NB4 (cell line): ENCODE data around the gene RFTN1.

ENCODE experiments used
- MYC ChIP-seq: IDR thresholded peaks from 2 replicates; pipeline ENCODE4 v1.6.1; 2011; ENCODE audit warnings: low read depth, low read length
- POLR2A ChIP-seq: IDR thresholded peaks from 2 replicates; pipeline ENCODE4 v1.6.1; 2011; ENCODE audit warnings: mild to moderate bottlenecking; ENCODE audit not compliant: insufficient read length; ENCODE audit errors: extremely low read depth
- TF ChIP-seq, protein P1 (sequence below): IDR thresholded peaks from one replicate; pipeline ENCODE4 v1.5.1; 2012; ENCODE audit warnings: low read depth, low read length
- TF ChIP-seq, protein P2 (sequence below): IDR thresholded peaks from 2 replicates; pipeline ENCODE4 v1.6.1; 2011; ENCODE audit warnings: low read depth, low read length

DNA sequence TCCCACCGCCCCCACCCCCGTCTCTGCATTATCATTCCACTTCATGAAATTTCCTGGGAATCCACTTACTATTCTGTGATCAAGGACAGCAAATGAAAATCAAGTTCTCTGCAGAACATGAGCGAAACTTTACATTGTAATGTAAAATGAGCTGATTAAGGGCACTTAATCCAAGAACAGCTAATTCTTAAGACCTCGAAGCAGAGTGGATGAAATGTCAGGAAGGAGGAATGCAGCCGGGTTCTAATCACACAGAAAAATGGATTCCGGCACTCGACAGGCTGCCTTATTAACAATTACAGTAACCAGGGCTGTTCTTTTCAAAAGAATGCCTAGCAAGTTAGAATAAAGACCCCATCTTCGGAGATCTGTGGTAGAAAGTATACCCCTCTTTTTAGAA is 57.5 kb downstream of the RFTN1 start:
- TF ChIP-seq POLR2A (no peak), MYC (no peak)
- TF ChIP-seq, protein P1, sequence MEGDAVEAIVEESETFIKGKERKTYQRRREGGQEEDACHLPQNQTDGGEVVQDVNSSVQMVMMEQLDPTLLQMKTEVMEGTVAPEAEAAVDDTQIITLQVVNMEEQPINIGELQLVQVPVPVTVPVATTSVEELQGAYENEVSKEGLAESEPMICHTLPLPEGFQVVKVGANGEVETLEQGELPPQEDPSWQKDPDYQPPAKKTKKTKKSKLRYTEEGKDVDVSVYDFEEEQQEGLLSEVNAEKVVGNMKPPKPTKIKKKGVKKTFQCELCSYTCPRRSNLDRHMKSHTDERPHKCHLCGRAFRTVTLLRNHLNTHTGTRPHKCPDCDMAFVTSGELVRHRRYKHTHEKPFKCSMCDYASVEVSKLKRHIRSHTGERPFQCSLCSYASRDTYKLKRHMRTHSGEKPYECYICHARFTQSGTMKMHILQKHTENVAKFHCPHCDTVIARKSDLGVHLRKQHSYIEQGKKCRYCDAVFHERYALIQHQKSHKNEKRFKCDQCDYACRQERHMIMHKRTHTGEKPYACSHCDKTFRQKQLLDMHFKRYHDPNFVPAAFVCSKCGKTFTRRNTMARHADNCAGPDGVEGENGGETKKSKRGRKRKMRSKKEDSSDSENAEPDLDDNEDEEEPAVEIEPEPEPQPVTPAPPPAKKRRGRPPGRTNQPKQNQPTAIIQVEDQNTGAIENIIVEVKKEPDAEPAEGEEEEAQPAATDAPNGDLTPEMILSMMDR: no peak
- TF ChIP-seq, protein P2, sequence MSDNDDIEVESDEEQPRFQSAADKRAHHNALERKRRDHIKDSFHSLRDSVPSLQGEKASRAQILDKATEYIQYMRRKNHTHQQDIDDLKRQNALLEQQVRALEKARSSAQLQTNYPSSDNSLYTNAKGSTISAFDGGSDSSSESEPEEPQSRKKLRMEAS: no peak
